SK-N-SH (cell line): ENCODE measurements around the gene RND3. TPM values are rescaled to one million over a fixed set of nuclear protein-coding genes. Genes with fewer than 3 reads are reported as not detected.
A peak's percentile ranks its signal among the peaks of the same experiment; 100 is the strongest.

Experiments used
- CTCF ChIA-PET: fragments of 300-600, 350-600 bp; formaldehyde crosslinking; extraction: SDS; loops from one replicate; lab custom pipeline; 2021; lab: Yijun Ruan, JAX
- POLR2A ChIA-PET: fragments of 350-600 bp; sonication (Branson Sonifier 250); formaldehyde crosslinking; extraction: SDS; loops from one replicate; lab custom pipeline; 2020; ENCODE audit warnings: antibody characterized with exemption, inconsistent platforms; lab: Yijun Ruan, JAX
- DNase-seq: peaks from one replicate; pipeline ENCODE4 v3.0.0; 2012
- H2AFZ ChIP-seq: fragments of 200-600 bp; sonication (generic); 2 replicates; pipeline ENCODE4 v1.8.1; 2016; ENCODE audit warnings: antibody characterized with exemption, mild to moderate bottlenecking, low read depth
- H3F3A ChIP-seq: fragments of 200-600 bp; sonication (generic); replicated peaks from 2 replicates; pipeline ENCODE3; 2016; ENCODE audit warnings: antibody characterized with exemption, mild to moderate bottlenecking; ENCODE audit not compliant: insufficient read depth
- H3K27ac ChIP-seq, 2 experiments: fragments of 200-500 bp in 1 of 2; fragments of 200-600 bp in 1 of 2; sonication (Bioruptor generic) in 1 of 2; sonication (generic), shearing (Covaris generic) in 1 of 2; 2 replicates each; pipeline versions ENCODE4 v1.5.1 to v1.6.1; 2014 to 2016; ENCODE audit warnings: low read depth in 2 of 2, inconsistent platforms in 1 of 2, low read length in 1 of 2, mild to moderate bottlenecking in 1 of 2, mixed read lengths in 1 of 2
- H3K27me3 ChIP-seq: fragments of 200-600 bp; sonication (generic), shearing (Covaris generic); 2 replicates; pipeline ENCODE4 v1.6.1; 2016; ENCODE audit warnings: mixed run types; ENCODE audit not compliant: insufficient read depth
- H3K36me3 ChIP-seq, 2 experiments: fragments of 200-500 bp in 1 of 2; fragments of 200-600 bp in 1 of 2; sonication (Bioruptor generic) in 1 of 2; sonication (generic) in 1 of 2; replicated peaks in 1 of 2; 2 replicates each; pipeline versions ENCODE3 to v1.5.1; 2014 to 2016; ENCODE audit warnings: low read length in 1 of 2, mild to moderate bottlenecking in 1 of 2; ENCODE audit not compliant: insufficient read depth in 2 of 2, control insufficient read depth in 1 of 2
- H3K4me1 ChIP-seq, 2 experiments: fragments of 200-500 bp in 1 of 2; fragments of 200-600 bp in 1 of 2; sonication (Bioruptor generic) in 1 of 2; sonication (generic), shearing (Covaris generic) in 1 of 2; 2 replicates each; pipeline versions ENCODE4 v1.5.1 to v1.6.1; 2014 to 2016; ENCODE audit warnings: low read depth in 1 of 2, low read length in 1 of 2, mixed run types in 1 of 2; ENCODE audit not compliant: insufficient read depth in 2 of 2, control insufficient read depth in 1 of 2
- H3K4me2 ChIP-seq: fragments of 200-600 bp; sonication (generic), shearing (Covaris generic); 2 replicates; pipeline ENCODE4 v1.6.1; 2017; ENCODE audit warnings: mixed run types
- H3K4me3 ChIP-seq, 2 experiments: fragments of 200-500 bp in 1 of 2; fragments of 200-600 bp in 1 of 2; sonication (Bioruptor generic) in 1 of 2; sonication (generic), shearing (Covaris generic) in 1 of 2; 2 replicates each; pipeline versions ENCODE4 v1.5.1 to v1.8.1; 2014 to 2016; ENCODE audit warnings: low read depth in 2 of 2, inconsistent platforms in 1 of 2, low read length in 1 of 2, mild to moderate bottlenecking in 1 of 2, mixed read lengths in 1 of 2, moderate library complexity in 1 of 2
- H3K79me2 ChIP-seq: fragments of 200-600 bp; sonication (generic); 2 replicates; pipeline ENCODE4 v1.8.1; 2017; ENCODE audit warnings: mild to moderate bottlenecking; ENCODE audit not compliant: insufficient read depth
- H3K9ac ChIP-seq: fragments of 200-600 bp; sonication (generic); 2 replicates; pipeline ENCODE4 v1.6.1; 2017; ENCODE audit warnings: mixed run types
- H3K9me2 ChIP-seq: fragments of 200-600 bp; sonication (generic); 2 replicates; pipeline ENCODE4 v1.6.1; 2017; ENCODE audit warnings: mixed run types
- H3K9me3 ChIP-seq: fragments of 200-600 bp; sonication (generic); 2 replicates; pipeline ENCODE4 v1.6.1; 2017; ENCODE audit warnings: mixed run types, mild to moderate bottlenecking, moderate library complexity
- H4K20me1 ChIP-seq: fragments of 200-600 bp; sonication (generic); 2 replicates; pipeline ENCODE4 v1.6.1; 2017; ENCODE audit warnings: mild to moderate bottlenecking, mixed run types; ENCODE audit not compliant: insufficient read depth
- EP300 ChIP-seq, 2 experiments: IDR thresholded peaks; 2 replicates each; pipeline versions ENCODE4 v1.4.0 to v1.6.1; 2012; ENCODE audit warnings: borderline replicate concordance in 1 of 2, low read depth in 1 of 2, low read length in 1 of 2
- FOSL2 ChIP-seq: IDR thresholded peaks from 2 replicates; pipeline ENCODE4 v1.4.0; 2012; ENCODE audit warnings: low read depth, mild to moderate bottlenecking, moderate library complexity, borderline replicate concordance
- FOXJ3 ChIP-seq: sonication (generic); formaldehyde crosslinking; IDR thresholded peaks from 2 replicates; pipeline ENCODE4 v1.5.1; 2020; ENCODE audit warnings: mild to moderate bottlenecking, missing genetic modification reagents
- IRF3 ChIP-seq: fragments of 150-350 bp; IDR thresholded peaks from 2 replicates; pipeline ENCODE4 v1.6.1; 2016; ENCODE audit warnings: mild to moderate bottlenecking, low read depth, low read length
- JUND ChIP-seq: IDR thresholded peaks from 2 replicates; pipeline ENCODE4 v1.4.0; 2012
- MAX ChIP-seq: IDR thresholded peaks from 2 replicates; pipeline ENCODE4 v1.4.0; 2012; ENCODE audit warnings: low read depth
- MEF2A ChIP-seq: IDR thresholded peaks from 2 replicates; pipeline ENCODE4 v1.4.0; 2012; ENCODE audit warnings: low read depth, borderline replicate concordance
- NFIC ChIP-seq: IDR thresholded peaks from 2 replicates; pipeline ENCODE4 v1.4.0; 2012; ENCODE audit warnings: borderline replicate concordance
- NRF1 ChIP-seq: IDR thresholded peaks from 2 replicates; pipeline ENCODE4 v1.6.1; 2012; ENCODE audit warnings: low read depth, mild to moderate bottlenecking, low read length
- PBX3 ChIP-seq: IDR thresholded peaks from 2 replicates; pipeline ENCODE4; 2012
- REST ChIP-seq: IDR thresholded peaks from 2 replicates; pipeline ENCODE4 v1.6.1; 2012; ENCODE audit warnings: mild to moderate bottlenecking, low read depth, low read length, moderate library complexity
- RFX5 ChIP-seq: IDR thresholded peaks from 2 replicates; pipeline ENCODE4 v1.6.1; 2012; ENCODE audit warnings: mild to moderate bottlenecking, improper control_type of control experiment, low read length
- SIN3A ChIP-seq: IDR thresholded peaks from 2 replicates; pipeline ENCODE4 v1.6.1; 2012; ENCODE audit warnings: low read depth, mild to moderate bottlenecking, low read length, moderate library complexity, borderline replicate concordance
- SMC3 ChIP-seq: IDR thresholded peaks from 2 replicates; pipeline ENCODE4 v1.6.1; 2012; ENCODE audit warnings: low read depth, low read length, improper control_type of control experiment
- TAF1 ChIP-seq: IDR thresholded peaks from 2 replicates; pipeline ENCODE4 v1.6.1; 2012; ENCODE audit warnings: low read depth, mild to moderate bottlenecking, low read length, moderate library complexity, borderline replicate concordance
- TEAD4 ChIP-seq: IDR thresholded peaks from 2 replicates; pipeline ENCODE4 v1.4.0; 2012; ENCODE audit warnings: mild to moderate bottlenecking, borderline replicate concordance; ENCODE audit not compliant: insufficient read depth
- USF1 ChIP-seq: IDR thresholded peaks from 2 replicates; pipeline ENCODE4 v1.4.0; 2012; ENCODE audit warnings: low read depth, borderline replicate concordance
- USF2 ChIP-seq: fragments of 150-350 bp; IDR thresholded peaks from 2 replicates; pipeline ENCODE4 v1.6.1; 2017; ENCODE audit warnings: antibody characterized with exemption, low read length, low read depth, borderline replicate concordance
- YY1 ChIP-seq: IDR thresholded peaks from 2 replicates; pipeline ENCODE4 v1.4.0; 2012; ENCODE audit warnings: low read depth, mild to moderate bottlenecking
- ZBTB33 ChIP-seq: IDR thresholded peaks from 2 replicates; pipeline ENCODE4 v1.4.0; 2012; ENCODE audit warnings: low read depth, borderline replicate concordance
- WGBS: methylation state at CpG from one replicate; pipeline ENCODE4 v1.1.6; 2017; ENCODE audit warnings: low lambda C conversion rate; 5-methylcytosine and 5-hydroxymethylcytosine counted together
- polyA plus RNA-seq, 3 experiments: library from polyadenylated mRNA; depleted of rRNA; stranded (reverse); fragments of >200 nt; gene quantifications; 2 replicates each; pipeline ENCODE4 v1.2.3, GENCODE V29; 2012

RND3 gene
- polyA plus RNA-seq, 1 of the 3 experiments (the other 2 are of a cell fraction), result 49.7 TPM

- peak overlapping the region; percentile 24; the same call in 1 of the 2 replicates for H3K9ac ChIP-seq
- WGBS, result 77% methylated on average over 4 of the region's 4 CpGs
- no peaks in the 10 kb centered on the region for H3K27me3 ChIP-seq
- H3K4me3 ChIP-seq, result no peak overlapping the region
- no peaks in the 10 kb centered on the region for H3K36me3 ChIP-seq
- peak overlapping the region; percentile 41; the same call in 1 of the 2 replicates for H3K4me2 ChIP-seq
- H2AFZ ChIP-seq, result no peak overlapping the region; the same call in 1 of the 2 replicates
- no peaks in the 10 kb centered on the region for H3K9me3 ChIP-seq
- peaks cover 3 to 24% of the 10 kb centered on the region in 2 experiments; a peak in 3 of 4 replicates for H3K4me1 ChIP-seq
- ChIA-PET CTCF (no interaction called here), POLR2A (no interaction called here)
- no peaks in the 10 kb centered on the region for H3K9me2 ChIP-seq
- TF ChIP-seq NRF1 (no peak), IRF3 (no peak), TEAD4 (no peak), YY1 (no peak), USF2 (no peak), PBX3 (no peak), EP300 (IDR thresholded peaks at IDR 0.05; ENCODE audit: borderline replicate concordance in 1 of 2, low read depth in 1 of 2, low read length in 1 of 2) (no peak), SIN3A (no peak), USF1 (no peak), ZBTB33 (no peak), REST (no peak), TAF1 (no peak), RFX5 (no peak), FOXJ3 (CRISPR knock-in tag) (no peak), JUND (no peak), FOSL2 (no peak), MEF2A (no peak), MAX (no peak), NFIC (no peak), SMC3 (no peak)
- H3K79me2 ChIP-seq, result no peaks in the 10 kb centered on the region
- peak overlapping the region; percentile 77 to 91; a peak in 3 of 4 replicates for H3K27ac ChIP-seq
- H4K20me1 ChIP-seq, result no peaks in the 10 kb centered on the region
- H3F3A ChIP-seq, result peaks cover 23% of the 10 kb centered on the region
- DNase-seq, result no peak
Observed at GRCh38 chr2:150520033-150520432, 32.6 kb upstream of the RND3 start.
